SK-N-SH (cell line): ENCODE results near the gene POFUT2. TPM values are rescaled to one million over a fixed set of nuclear protein-coding genes. Genes with fewer than 3 reads are reported as not detected.

Source experiments
- polyA plus RNA-seq, 3 experiments: library from polyadenylated mRNA; depleted of rRNA; stranded (reverse); fragments of >200 nt; gene quantifications; 2 replicates each; pipeline ENCODE4 v1.2.3, GENCODE V29; 2012

The POFUT2 gene
- polyA plus RNA-seq, 1 of the 3 experiments (the other 2 are of a cell fraction) = 53.3 TPM

Other genes with a start within 250 kb of the POFUT2 start
- 7.6 and 7.8 TPM in 2 replicates for gene ADARB1, start 213.3 kb downstream of the POFUT2 start, polyA plus RNA-seq (2012; rRNA removed)
- gene COL18A1, start 117.3 kb upstream of the POFUT2 start, polyA plus RNA-seq (2012; rRNA removed) = 93.6 and 118 TPM in 2 replicates